PC-3 (cell line): ENCODE measurements around the gene TEX9. TPM values are rescaled to one million over a fixed set of nuclear protein-coding genes. Genes with fewer than 3 reads are reported as not detected.

Experiments
- ATAC-seq: fragments of 200-7000 bp; cut with Tn5 transposase; 2 replicates; pipeline ENCODE4 v1.9.1; 2020; ENCODE audit warnings: mild to moderate bottlenecking, moderate library complexity
- BruUV-seq: library from RNA; stranded (reverse); fragments of 400-500 nt; replicated peaks from 2 replicates; lab custom pipeline; 2021; lab: Mats Ljungman, UMichigan
- CTCF ChIA-PET: fragments of 300-600 bp; sonication (Branson Sonifier 250); formaldehyde crosslinking; loops from one replicate; lab custom pipeline; 2022; ENCODE audit warnings: antibody characterized with exemption; lab: Charles Lee
- POLR2A ChIA-PET: fragments of 300-600 bp; sonication (Branson Sonifier 250); formaldehyde crosslinking; loops from one replicate; lab custom pipeline; 2022; ENCODE audit warnings: antibody characterized with exemption; ENCODE audit not compliant: unreplicated experiment; lab: Charles Lee
- DNase-seq: peaks from one replicate; pipeline ENCODE4 v3.0.0-alpha.2; 2015
- H2AFZ ChIP-seq: fragments of 300-600 bp; sonication (generic); 2 replicates; pipeline ENCODE4 v1.6.0; 2016; ENCODE audit warnings: antibody characterized with exemption, low read length
- H3F3A ChIP-seq: fragments of 300-600 bp; sonication (generic); one replicate; pipeline ENCODE4 v1.6.0; 2017; ENCODE audit warnings: antibody characterized with exemption, low read length, control low read depth, mild to moderate bottlenecking; ENCODE audit not compliant: unreplicated experiment
- H3K27ac ChIP-seq: fragments of 300-600 bp; sonication (generic); 2 replicates; pipeline ENCODE4 v1.5.1; 2016; ENCODE audit warnings: mild to moderate bottlenecking, low read length
- H3K27me3 ChIP-seq: fragments of 300-600 bp; sonication (generic); 2 replicates; pipeline ENCODE4 v1.6.1; 2016; ENCODE audit warnings: low read length, mixed read lengths
- H3K36me3 ChIP-seq: fragments of 300-600 bp; sonication (generic); 2 replicates; pipeline ENCODE4 v1.6.1; 2016; ENCODE audit warnings: low read depth, mixed run types, low read length, mixed read lengths
- H3K4me1 ChIP-seq: fragments of 300-600 bp; sonication (generic); 2 replicates; pipeline ENCODE4 v1.5.1; 2016; ENCODE audit warnings: low read length; ENCODE audit not compliant: insufficient read depth
- H3K4me2 ChIP-seq: fragments of 300-600 bp; sonication (generic); 2 replicates; pipeline ENCODE4 v1.6.0; 2016; ENCODE audit warnings: low read length
- H3K4me3 ChIP-seq: fragments of 300-600 bp; sonication (generic); 2 replicates; pipeline ENCODE4 v1.5.1; 2016; ENCODE audit warnings: mild to moderate bottlenecking, low read length, mixed read lengths
- H3K79me2 ChIP-seq: fragments of 300-600 bp; sonication (generic); 2 replicates; pipeline ENCODE4 v1.6.1; 2017; ENCODE audit warnings: low read length, mixed read lengths
- H3K9ac ChIP-seq: fragments of 300-600 bp; sonication (generic); 2 replicates; pipeline ENCODE4 v1.6.0; 2016; ENCODE audit warnings: mild to moderate bottlenecking, low read length
- H3K9me2 ChIP-seq: fragments of 300-600 bp; sonication (generic); replicated peaks from 2 replicates; pipeline ENCODE4 v1.6.1; 2016; ENCODE audit warnings: mixed run types, low read length, mixed read lengths
- H3K9me3 ChIP-seq: fragments of 300-600 bp; sonication (generic); 2 replicates; pipeline ENCODE4 v1.6.1; 2016; ENCODE audit warnings: low read length, mixed read lengths
- H4K20me1 ChIP-seq: fragments of 300-600 bp; sonication (generic); 2 replicates; pipeline ENCODE4 v1.6.1; 2016; ENCODE audit warnings: low read length, mixed read lengths
- CTCF ChIP-seq: fragments of 300-600 bp; sonication (generic); conservative IDR thresholded peaks from 2 replicates; pipeline ENCODE4 v1.5.1; 2017; ENCODE audit warnings: antibody characterized with exemption, low read depth, mild to moderate bottlenecking, low read length
- EZH2 ChIP-seq: fragments of 300-600 bp; sonication (generic); IDR thresholded peaks from one replicate; pipeline ENCODE4 v1.6.1; 2017; ENCODE audit warnings: antibody characterized with exemption, mild to moderate bottlenecking, low read length; ENCODE audit not compliant: unreplicated experiment
- EZH2phosphoT487 ChIP-seq: fragments of 300-600 bp; sonication (generic); IDR thresholded peaks from 2 replicates; pipeline ENCODE4 v1.6.1; 2018; ENCODE audit warnings: mild to moderate bottlenecking, antibody characterized with exemption, low read length, borderline replicate concordance
- intact Hi-C: fragments of 100-400 bp; cut with micrococcal nuclease; formaldehyde crosslinking; loops from 2 replicates; pipeline ENCODE4 v1.9.0; 2023
- total RNA-seq: library from RNA; depleted of rRNA; stranded (reverse); fragments of >200 nt; gene quantifications from 2 replicates; pipeline ENCODE4 v1.2.3, GENCODE V29; 2014

The TEX9 gene
- total RNA-seq, 1 experiment from 2014 or later: 3.3 TPM

DNA sequence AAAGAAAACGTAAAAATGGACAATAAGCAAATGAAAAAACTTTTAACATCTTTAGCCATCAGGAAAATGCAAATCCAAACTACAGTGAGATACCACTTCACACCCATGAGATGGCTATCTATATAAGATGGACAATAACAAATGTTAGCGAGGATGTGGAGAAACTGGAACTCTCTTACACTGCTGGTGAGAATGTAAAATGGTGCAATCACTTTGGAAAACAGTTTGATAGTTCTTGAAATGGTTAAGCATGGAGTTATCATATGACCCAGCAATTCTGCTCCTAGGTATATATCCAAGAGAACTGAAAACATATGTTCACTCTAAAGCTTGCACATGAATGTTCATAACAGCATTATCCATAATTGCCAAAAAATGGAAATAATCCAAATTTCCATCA lies 21.3 kb upstream of the TEX9 start:
- Histone ChIP-seq H3F3A (no peaks in the 10 kb centered on the region), H3K27me3 (no peaks in the 10 kb centered on the region), H3K4me1 (no peaks in the 10 kb centered on the region), H3K9me2 (no peaks in the 10 kb centered on the region), H4K20me1 (no peaks in the 10 kb centered on the region), H3K27ac (no peak overlapping the region), H2AFZ (no peak overlapping the region), H3K36me3 (no peaks in the 10 kb centered on the region), H3K4me2 (no peak overlapping the region), H3K4me3 (no peak overlapping the region), H3K9ac (no peak overlapping the region), H3K9me3 (no peaks in the 10 kb centered on the region), H3K79me2 (no peaks in the 10 kb centered on the region)
- no peak for DNase-seq
- ATAC-seq: no peak
- no peak for TF ChIP-seq CTCF
- no peak for TF ChIP-seq EZH2
- no peak for TF ChIP-seq EZH2phosphoT487
- ChIA-PET POLR2A (no interaction called here), CTCF (no interaction called here)
- BruUV-seq: no TSS peak
- intact Hi-C loops: no loop called here

DNA sequence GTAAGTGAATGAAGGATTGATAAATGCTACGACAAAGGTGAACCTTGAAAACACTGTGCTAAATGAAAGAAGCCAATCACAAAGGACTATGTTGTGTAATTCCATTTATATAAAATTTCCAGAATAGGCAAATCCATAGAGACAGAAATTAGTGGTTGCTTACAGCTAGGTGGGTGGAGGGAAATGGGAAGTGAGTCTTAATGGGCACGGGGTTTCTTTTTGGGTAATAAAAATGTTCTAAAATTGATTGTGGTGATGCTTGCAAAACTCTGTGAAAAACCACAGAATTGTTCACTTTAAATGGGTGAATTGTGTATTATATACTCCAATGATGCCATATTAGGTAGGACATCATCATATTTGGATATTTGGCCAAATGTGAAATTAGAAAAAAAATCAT lies 20.9 kb upstream of the TEX9 start:
- POLR2A ChIA-PET: no interaction called here
- no peak for DNase-seq
- no peaks in the 10 kb centered on the region for H3K79me2 ChIP-seq
- CTCF ChIA-PET: no interaction called here
- no peak overlapping the region for H3K4me3 ChIP-seq
- no peak overlapping the region for H3K4me2 ChIP-seq
- no peaks in the 10 kb centered on the region for H3K4me1 ChIP-seq
- H3F3A ChIP-seq: no peaks in the 10 kb centered on the region
- no peak overlapping the region for H2AFZ ChIP-seq
- H4K20me1 ChIP-seq: no peaks in the 10 kb centered on the region
- intact Hi-C loops: no loop called here
- H3K9me2 ChIP-seq: no peaks in the 10 kb centered on the region
- H3K9me3 ChIP-seq: no peaks in the 10 kb centered on the region
- ATAC-seq: no peak
- TF ChIP-seq CTCF (no peak), EZH2 (no peak), EZH2phosphoT487 (no peak)
- H3K9ac ChIP-seq: no peak overlapping the region
- H3K36me3 ChIP-seq: no peaks in the 10 kb centered on the region
- H3K27ac ChIP-seq: no peak overlapping the region
- no TSS peak for BruUV-seq
- no peaks in the 10 kb centered on the region for H3K27me3 ChIP-seq

DNA sequence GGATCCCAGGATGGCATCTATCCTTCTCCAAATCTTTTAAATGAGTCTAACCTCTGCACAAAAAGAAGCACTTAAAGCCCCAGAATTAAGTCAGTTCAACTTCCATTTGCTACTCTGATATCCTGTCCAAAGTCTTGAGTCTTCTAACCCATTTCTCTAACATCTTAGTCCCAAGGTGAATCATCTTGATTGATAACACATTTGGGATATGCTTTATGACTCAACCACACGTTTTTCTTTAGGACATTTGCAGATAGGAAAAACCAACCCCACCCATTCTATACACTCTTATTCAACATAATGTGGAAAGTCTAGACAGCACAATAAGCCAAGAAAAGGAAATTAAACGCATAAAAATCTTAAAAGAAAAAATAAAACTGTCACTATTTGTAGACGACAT lies 18.8 kb upstream of the TEX9 start:
- H3K9ac ChIP-seq: no peak overlapping the region

More for the DNA sequence above, 18.8 kb upstream of the TEX9 start:
- no peak overlapping the region for H3K27ac ChIP-seq
- no peaks in the 10 kb centered on the region for H3K9me2 ChIP-seq
- CTCF ChIA-PET: no interaction called here
- H3K79me2 ChIP-seq: no peaks in the 10 kb centered on the region
- TF ChIP-seq EZH2phosphoT487 (no peak), EZH2 (no peak), CTCF (no peak)
- H3K36me3 ChIP-seq: no peaks in the 10 kb centered on the region
- no peak overlapping the region for H2AFZ ChIP-seq
- no peak overlapping the region for H3K4me3 ChIP-seq
- no peak for DNase-seq
- H4K20me1 ChIP-seq: no peaks in the 10 kb centered on the region
- ATAC-seq: no peak
- POLR2A ChIA-PET: no interaction called here
- H3K27me3 ChIP-seq: no peaks in the 10 kb centered on the region
- H3K4me1 ChIP-seq: no peaks in the 10 kb centered on the region
- no peaks in the 10 kb centered on the region for H3F3A ChIP-seq
- intact Hi-C loops: no loop called here
- no peak overlapping the region for H3K4me2 ChIP-seq
- no peaks in the 10 kb centered on the region for H3K9me3 ChIP-seq
- BruUV-seq: no TSS peak
